Peyer's patch (tissue), 4 donors: Measurements from ENCODE around the gene MMP8.

Experiments
- POLR2A ChIP-seq, 2 donors: fragments of 450-650 bp; IDR thresholded peaks; one replicate each; pipeline ENCODE4 v1.5.1; 2017; ENCODE audit warnings: antibody characterized with exemption in 2 of 2, mild to moderate bottlenecking in 2 of 2, moderate library complexity in 2 of 2
- TF ChIP-seq, protein P1 (sequence below), 6 experiments: fragments of 450-650 bp in 4 of 6; fragments of 200-600 bp in 2 of 6; sonication (generic) in 1 of 6; IDR thresholded peaks; one replicate each; pipeline ENCODE4 v1.5.1; 2017 to 2019; ENCODE audit warnings: antibody characterized with exemption in 6 of 6, mild to moderate bottlenecking in 3 of 6, moderate library complexity in 1 of 6

DNA sequence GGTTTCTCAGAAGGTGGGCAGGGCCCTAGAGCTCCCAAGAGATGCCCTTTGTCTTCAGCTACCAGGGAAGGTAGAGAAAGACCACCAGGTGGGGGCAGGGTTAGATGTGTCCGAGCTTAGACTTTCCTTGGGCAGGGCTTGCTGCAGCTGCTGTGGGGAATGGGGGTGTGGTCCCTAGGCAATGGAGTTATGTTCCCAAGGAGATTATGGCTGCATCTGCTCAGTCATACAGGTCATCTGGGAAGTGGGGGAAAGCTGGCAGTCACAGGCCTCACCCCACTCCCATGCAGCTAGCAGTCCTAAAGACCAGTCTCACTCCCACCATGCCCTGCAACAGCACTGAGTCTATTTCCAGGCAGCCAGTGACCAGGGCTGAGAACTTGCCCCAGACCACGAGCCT is 48.7 kb downstream of the MMP8 start:
- TF ChIP-seq, protein P1, sequence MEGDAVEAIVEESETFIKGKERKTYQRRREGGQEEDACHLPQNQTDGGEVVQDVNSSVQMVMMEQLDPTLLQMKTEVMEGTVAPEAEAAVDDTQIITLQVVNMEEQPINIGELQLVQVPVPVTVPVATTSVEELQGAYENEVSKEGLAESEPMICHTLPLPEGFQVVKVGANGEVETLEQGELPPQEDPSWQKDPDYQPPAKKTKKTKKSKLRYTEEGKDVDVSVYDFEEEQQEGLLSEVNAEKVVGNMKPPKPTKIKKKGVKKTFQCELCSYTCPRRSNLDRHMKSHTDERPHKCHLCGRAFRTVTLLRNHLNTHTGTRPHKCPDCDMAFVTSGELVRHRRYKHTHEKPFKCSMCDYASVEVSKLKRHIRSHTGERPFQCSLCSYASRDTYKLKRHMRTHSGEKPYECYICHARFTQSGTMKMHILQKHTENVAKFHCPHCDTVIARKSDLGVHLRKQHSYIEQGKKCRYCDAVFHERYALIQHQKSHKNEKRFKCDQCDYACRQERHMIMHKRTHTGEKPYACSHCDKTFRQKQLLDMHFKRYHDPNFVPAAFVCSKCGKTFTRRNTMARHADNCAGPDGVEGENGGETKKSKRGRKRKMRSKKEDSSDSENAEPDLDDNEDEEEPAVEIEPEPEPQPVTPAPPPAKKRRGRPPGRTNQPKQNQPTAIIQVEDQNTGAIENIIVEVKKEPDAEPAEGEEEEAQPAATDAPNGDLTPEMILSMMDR (IDR thresholded peaks at IDR 0.05): no peak
- no peak for TF ChIP-seq POLR2A (IDR thresholded peaks at IDR 0.05)
